ENCODE results near the gene ABCC6.
A peak's percentile ranks its signal among the peaks of the same experiment; 100 is the strongest.

The ABCC6 gene

GRCh38 chr16:16136588-16136987 is 86.7 kb downstream of the ABCC6 start:
- peaks cover 97% of the 10 kb centered on the region for H3K36me3 ChIP-seq

GRCh38 chr16:16133943-16134604 is 89.2 kb downstream of the ABCC6 start:
- H3K4me1 ChIP-seq (ENCODE audit: control insufficient read depth in 1 of 2, insufficient read depth in 1 of 2, low read depth in 1 of 2, low read length in 1 of 2): peaks cover 0 to 2% of the 10 kb centered on the region in 2 experiments
- H3K9me3 ChIP-seq: no peaks in the 10 kb centered on the region
- no peak overlapping the region for H3K27ac ChIP-seq
- no peak for TF ChIP-seq CTCF (IDR thresholded peaks at IDR 0.05)
- no peak overlapping the region for H3K4me3 ChIP-seq (ENCODE audit: low read depth in 1 of 2, low read length in 1 of 2)
- H3K36me3 ChIP-seq: peaks cover 95% of the 10 kb centered on the region
- H3K27me3 ChIP-seq: no peaks in the 10 kb centered on the region

More at GRCh38 chr16:16136588-16136987, 86.7 kb downstream of the ABCC6 start:
- no peak overlapping the region for H3K4me3 ChIP-seq (ENCODE audit: low read depth in 1 of 2, low read length in 1 of 2)
- TF ChIP-seq CTCF (IDR thresholded peaks at IDR 0.05): no peak
- peaks cover 0 to 2% of the 10 kb centered on the region in 2 experiments for H3K4me1 ChIP-seq (ENCODE audit: control insufficient read depth in 1 of 2, insufficient read depth in 1 of 2, low read depth in 1 of 2, low read length in 1 of 2)
- no peaks in the 10 kb centered on the region for H3K27me3 ChIP-seq
- no peak overlapping the region for H3K27ac ChIP-seq
- no peaks in the 10 kb centered on the region for H3K9me3 ChIP-seq

GRCh38 chr16:16131659-16132058 is 91.6 kb downstream of the ABCC6 start:
- no peak for TF ChIP-seq CTCF (IDR thresholded peaks at IDR 0.05)
- Histone ChIP-seq H3K27ac (no peak overlapping the region), H3K36me3 (peaks cover 84% of the 10 kb centered on the region)

GRCh38 chr16:16131204-16131603 is 92.1 kb downstream of the ABCC6 start:
- TF ChIP-seq CTCF (IDR thresholded peaks at IDR 0.05): no peak
- H3K36me3 ChIP-seq: peaks cover 84% of the 10 kb centered on the region
- no peaks in the 10 kb centered on the region for H3K27me3 ChIP-seq
- H3K4me3 ChIP-seq (ENCODE audit: low read depth in 1 of 2, low read length in 1 of 2): no peak overlapping the region
- H3K4me1 ChIP-seq (ENCODE audit: control insufficient read depth in 1 of 2, insufficient read depth in 1 of 2, low read depth in 1 of 2, low read length in 1 of 2): peaks cover 0 to 2% of the 10 kb centered on the region in 2 experiments
- H3K27ac ChIP-seq: no peak overlapping the region
- no peaks in the 10 kb centered on the region for H3K9me3 ChIP-seq

More at GRCh38 chr16:16131659-16132058, 91.6 kb downstream of the ABCC6 start:
- Histone ChIP-seq H3K4me1 (ENCODE audit: control insufficient read depth in 1 of 2, insufficient read depth in 1 of 2, low read depth in 1 of 2, low read length in 1 of 2) (peaks cover 0 to 2% of the 10 kb centered on the region in 2 experiments), H3K9me3 (no peaks in the 10 kb centered on the region), H3K27me3 (no peaks in the 10 kb centered on the region), H3K4me3 (ENCODE audit: low read depth in 1 of 2, low read length in 1 of 2) (no peak overlapping the region)

GRCh38 chr16:16127469-16128116 is 95.7 kb downstream of the ABCC6 start:
- no peak overlapping the region for H3K27ac ChIP-seq
- H3K27me3 ChIP-seq: no peaks in the 10 kb centered on the region
- TF ChIP-seq CTCF (IDR thresholded peaks at IDR 0.05): peak; percentile 70
- H3K36me3 ChIP-seq: peaks cover 79% of the 10 kb centered on the region
- H3K9me3 ChIP-seq: peaks cover 5% of the 10 kb centered on the region
- no peak overlapping the region for H3K4me3 ChIP-seq (ENCODE audit: low read depth in 1 of 2, low read length in 1 of 2)
- H3K4me1 ChIP-seq (ENCODE audit: control insufficient read depth in 1 of 2, insufficient read depth in 1 of 2, low read depth in 1 of 2, low read length in 1 of 2): no peaks in the 10 kb centered on the region
